Measurements from ENCODE around the gene NUP42. TPM values are rescaled to one million over a fixed set of nuclear protein-coding genes. Genes with fewer than 3 reads are reported as not detected.

The NUP42 gene
- total RNA-seq, 1 donor from 2014 or later = 50.6 TPM

GRCh38 chr7:23207884-23208283, 26.0 kb downstream of the NUP42 start:
- POLR2A ChIA-PET = no interaction called here
- Mint-ChIP-seq H3K36me3 (ENCODE audit: low read depth) (peaks cover 11% of the 10 kb centered on the region), H3K27me3 (peaks cover 28% of the 10 kb centered on the region), H3K9me3 (no peaks in the 10 kb centered on the region), H3K4me1 (peaks cover 5% of the 10 kb centered on the region), H3K27ac (no peak overlapping the region), H3K4me3 (no peak overlapping the region)
- TF ChIP-seq, protein P1, sequence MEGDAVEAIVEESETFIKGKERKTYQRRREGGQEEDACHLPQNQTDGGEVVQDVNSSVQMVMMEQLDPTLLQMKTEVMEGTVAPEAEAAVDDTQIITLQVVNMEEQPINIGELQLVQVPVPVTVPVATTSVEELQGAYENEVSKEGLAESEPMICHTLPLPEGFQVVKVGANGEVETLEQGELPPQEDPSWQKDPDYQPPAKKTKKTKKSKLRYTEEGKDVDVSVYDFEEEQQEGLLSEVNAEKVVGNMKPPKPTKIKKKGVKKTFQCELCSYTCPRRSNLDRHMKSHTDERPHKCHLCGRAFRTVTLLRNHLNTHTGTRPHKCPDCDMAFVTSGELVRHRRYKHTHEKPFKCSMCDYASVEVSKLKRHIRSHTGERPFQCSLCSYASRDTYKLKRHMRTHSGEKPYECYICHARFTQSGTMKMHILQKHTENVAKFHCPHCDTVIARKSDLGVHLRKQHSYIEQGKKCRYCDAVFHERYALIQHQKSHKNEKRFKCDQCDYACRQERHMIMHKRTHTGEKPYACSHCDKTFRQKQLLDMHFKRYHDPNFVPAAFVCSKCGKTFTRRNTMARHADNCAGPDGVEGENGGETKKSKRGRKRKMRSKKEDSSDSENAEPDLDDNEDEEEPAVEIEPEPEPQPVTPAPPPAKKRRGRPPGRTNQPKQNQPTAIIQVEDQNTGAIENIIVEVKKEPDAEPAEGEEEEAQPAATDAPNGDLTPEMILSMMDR (IDR thresholded peaks at IDR 0.05) = no peak
- intact Hi-C loops (cut with micrococcal nuclease) = no loop called here
- DNase-seq = no peak
- ATAC-seq (ENCODE audit: low read depth) = no peak
- CTCF ChIA-PET = no interaction called here

- H3K4me1 Mint-ChIP-seq = peaks cover 5% of the 10 kb centered on the region
- H3K4me3 Mint-ChIP-seq = no peak overlapping the region
- no peak for DNase-seq
- ATAC-seq (ENCODE audit: low read depth) = no peak
- H3K27me3 Mint-ChIP-seq = peaks cover 28% of the 10 kb centered on the region
- CTCF ChIA-PET = no interaction called here
- H3K27ac Mint-ChIP-seq = no peak overlapping the region
- intact Hi-C loops (cut with micrococcal nuclease) = no loop called here
- POLR2A ChIA-PET = no interaction called here
- TF ChIP-seq, protein P1 (IDR thresholded peaks at IDR 0.05) = no peak
- peaks cover 11% of the 10 kb centered on the region for H3K36me3 Mint-ChIP-seq (ENCODE audit: low read depth)
- H3K9me3 Mint-ChIP-seq = no peaks in the 10 kb centered on the region
These were observed 26.5 kb downstream of the NUP42 start for GRCh38 chr7:23208316-23208715.

- ChIA-PET CTCF (no interaction called here), POLR2A (no interaction called here)
- H3K27ac Mint-ChIP-seq = no peak overlapping the region
- DNase-seq (no peak), ATAC-seq (ENCODE audit: low read depth) (no peak)
- TF ChIP-seq, protein P1 (IDR thresholded peaks at IDR 0.05) = no peak
- no peak overlapping the region for H3K4me3 Mint-ChIP-seq
- peaks cover 2% of the 10 kb centered on the region for H3K4me1 Mint-ChIP-seq
- intact Hi-C loops (cut with micrococcal nuclease) = no loop called here
- H3K27me3 Mint-ChIP-seq = peaks cover 30% of the 10 kb centered on the region
- no peaks in the 10 kb centered on the region for H3K9me3 Mint-ChIP-seq
- no peaks in the 10 kb centered on the region for H3K36me3 Mint-ChIP-seq (ENCODE audit: low read depth)
These were observed 28.7 kb downstream of the NUP42 start for GRCh38 chr7:23210506-23210905.

DNA sequence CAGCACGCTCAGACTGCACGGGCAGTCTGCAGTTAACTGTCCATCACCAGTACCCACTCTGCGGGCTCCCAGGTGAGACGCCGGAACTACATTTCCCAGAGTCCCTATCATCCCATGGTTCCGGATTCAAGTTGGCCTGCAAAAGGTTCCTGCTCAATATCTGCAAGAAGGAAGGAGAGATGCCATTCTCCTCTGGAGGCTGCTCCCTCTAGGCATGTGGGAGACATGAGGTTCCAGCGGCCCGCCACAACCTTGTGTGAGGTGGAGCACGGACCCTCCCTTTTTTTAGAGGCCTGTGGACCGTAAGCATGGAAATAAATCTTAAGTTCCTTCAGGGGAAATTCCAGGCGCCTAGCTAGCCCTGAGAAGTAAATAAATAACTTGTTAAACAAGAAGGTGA, 29.7 kb downstream of the NUP42 start:
- Mint-ChIP-seq H3K4me3 (no peak overlapping the region), H3K36me3 (ENCODE audit: low read depth) (no peaks in the 10 kb centered on the region), H3K27ac (no peak overlapping the region), H3K27me3 (peaks cover 26% of the 10 kb centered on the region), H3K4me1 (no peaks in the 10 kb centered on the region), H3K9me3 (no peaks in the 10 kb centered on the region)
- DNase-seq = no peak
- TF ChIP-seq, protein P1 (IDR thresholded peaks at IDR 0.05) = no peak
- CTCF ChIA-PET = no interaction called here
- intact Hi-C loops (cut with micrococcal nuclease) = no loop called here
- ATAC-seq (ENCODE audit: low read depth) = no peak
- POLR2A ChIA-PET = no interaction called here

DNA sequence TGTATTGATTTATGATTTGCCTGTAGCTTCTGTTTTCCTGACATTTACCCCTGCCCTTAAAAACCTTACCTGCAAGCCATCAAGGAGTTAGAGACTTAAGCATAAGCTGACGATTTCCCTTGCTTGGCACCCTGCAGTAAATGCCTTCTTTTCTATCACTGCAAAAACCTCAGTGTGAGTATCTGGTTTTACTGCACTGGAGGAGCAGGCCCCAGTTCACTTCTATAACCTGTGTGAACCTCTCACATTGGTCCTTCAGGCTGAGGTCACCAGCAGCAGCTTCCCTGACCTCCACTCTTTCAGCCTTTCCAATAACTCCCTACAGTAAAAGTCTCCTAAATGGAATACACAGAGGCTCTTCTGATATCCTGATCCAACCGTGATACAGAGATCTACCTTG, 30.5 kb downstream of the NUP42 start:
- CTCF ChIA-PET = no interaction called here
- peaks cover 21% of the 10 kb centered on the region for H3K27me3 Mint-ChIP-seq
- no peak overlapping the region for H3K4me3 Mint-ChIP-seq
- POLR2A ChIA-PET = no interaction called here
- H3K4me1 Mint-ChIP-seq = no peaks in the 10 kb centered on the region
- no peaks in the 10 kb centered on the region for H3K9me3 Mint-ChIP-seq
- DNase-seq = no peak
- TF ChIP-seq, protein P1 (IDR thresholded peaks at IDR 0.05) = no peak
- intact Hi-C loops (cut with micrococcal nuclease) = no loop called here
- no peak for ATAC-seq (ENCODE audit: low read depth)
- H3K27ac Mint-ChIP-seq = no peak overlapping the region
- H3K36me3 Mint-ChIP-seq (ENCODE audit: low read depth) = no peaks in the 10 kb centered on the region

All from activated B cell treated with CpG ODN at 0.5 μM for 24 hours (primary cell).